Lower leg skin (tissue), 3 donors: ENCODE data around the gene NLRP1.

Experiments used
- POLR2A ChIP-seq, 2 donors: fragments of 450-650 bp; IDR thresholded peaks; one replicate each; pipeline ENCODE4 v1.6.1; 2016 to 2017; ENCODE audit warnings: antibody characterized with exemption in 2 of 2, mild to moderate bottlenecking in 1 of 2, moderate library complexity in 1 of 2
- TF ChIP-seq, protein P1 (sequence below), 3 donors: fragments of 450-650 bp; IDR thresholded peaks; one replicate each; pipeline ENCODE4 v1.5.1; 2016; ENCODE audit warnings: antibody characterized with exemption in 3 of 3, mild to moderate bottlenecking in 3 of 3, moderate library complexity in 2 of 3

DNA sequence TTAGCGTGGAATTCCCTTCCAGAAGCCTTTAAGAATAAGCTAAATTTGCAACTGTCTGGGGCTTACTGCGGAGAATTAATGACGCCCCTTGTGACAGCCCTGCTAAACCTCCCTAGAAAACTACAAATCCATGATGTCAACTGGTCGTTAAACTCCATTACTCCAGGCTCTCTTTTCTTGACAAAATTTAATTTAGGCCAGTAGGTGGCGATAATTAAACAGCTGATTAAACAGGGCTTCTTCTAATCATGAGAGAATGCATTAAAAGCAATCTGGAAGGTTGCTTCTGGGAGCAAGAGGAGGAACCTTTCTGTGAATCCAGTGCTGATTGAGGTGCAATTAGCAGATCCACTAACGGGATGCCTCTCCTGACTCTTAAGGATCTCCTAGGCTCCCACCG lies 8.1 kb upstream of the NLRP1 start:
- TF ChIP-seq, protein P1, sequence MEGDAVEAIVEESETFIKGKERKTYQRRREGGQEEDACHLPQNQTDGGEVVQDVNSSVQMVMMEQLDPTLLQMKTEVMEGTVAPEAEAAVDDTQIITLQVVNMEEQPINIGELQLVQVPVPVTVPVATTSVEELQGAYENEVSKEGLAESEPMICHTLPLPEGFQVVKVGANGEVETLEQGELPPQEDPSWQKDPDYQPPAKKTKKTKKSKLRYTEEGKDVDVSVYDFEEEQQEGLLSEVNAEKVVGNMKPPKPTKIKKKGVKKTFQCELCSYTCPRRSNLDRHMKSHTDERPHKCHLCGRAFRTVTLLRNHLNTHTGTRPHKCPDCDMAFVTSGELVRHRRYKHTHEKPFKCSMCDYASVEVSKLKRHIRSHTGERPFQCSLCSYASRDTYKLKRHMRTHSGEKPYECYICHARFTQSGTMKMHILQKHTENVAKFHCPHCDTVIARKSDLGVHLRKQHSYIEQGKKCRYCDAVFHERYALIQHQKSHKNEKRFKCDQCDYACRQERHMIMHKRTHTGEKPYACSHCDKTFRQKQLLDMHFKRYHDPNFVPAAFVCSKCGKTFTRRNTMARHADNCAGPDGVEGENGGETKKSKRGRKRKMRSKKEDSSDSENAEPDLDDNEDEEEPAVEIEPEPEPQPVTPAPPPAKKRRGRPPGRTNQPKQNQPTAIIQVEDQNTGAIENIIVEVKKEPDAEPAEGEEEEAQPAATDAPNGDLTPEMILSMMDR (IDR thresholded peaks at IDR 0.05), result no peak
- no peak for TF ChIP-seq POLR2A (IDR thresholded peaks at IDR 0.05)
